Inferior parietal cortex (tissue), 1 donor: Measurements from ENCODE around the gene OR4F6.

Experiments used
- DNase-seq: peaks from one replicate; pipeline ENCODE4 v3.0.0-alpha.2; 2016; ENCODE audit errors: extremely low spot score

Gene OR4F6

DNA sequence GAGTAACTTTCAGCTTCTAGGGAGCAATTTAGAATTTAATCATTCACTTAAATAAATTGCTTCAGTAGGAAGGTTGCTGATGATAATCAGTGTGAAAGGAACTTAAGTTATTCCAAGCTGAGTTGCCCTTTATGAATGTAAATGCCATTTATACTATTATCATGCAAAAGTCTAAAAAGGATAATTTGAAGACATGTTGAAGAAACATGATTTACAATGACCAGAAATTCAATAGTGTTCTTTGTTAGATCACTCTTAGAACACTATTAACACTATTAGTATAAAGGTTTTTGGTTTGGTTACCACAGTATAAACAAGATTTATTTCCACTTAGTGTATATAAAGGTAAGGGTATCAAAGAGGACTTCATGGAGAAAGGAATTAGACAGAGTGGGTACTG is 1.6 kb downstream of the OR4F6 start:
- DNase-seq = no peak

GRCh38 chr15:101805605-101806345 is 2.5 kb downstream of the OR4F6 start:
- no peak for DNase-seq

DNA sequence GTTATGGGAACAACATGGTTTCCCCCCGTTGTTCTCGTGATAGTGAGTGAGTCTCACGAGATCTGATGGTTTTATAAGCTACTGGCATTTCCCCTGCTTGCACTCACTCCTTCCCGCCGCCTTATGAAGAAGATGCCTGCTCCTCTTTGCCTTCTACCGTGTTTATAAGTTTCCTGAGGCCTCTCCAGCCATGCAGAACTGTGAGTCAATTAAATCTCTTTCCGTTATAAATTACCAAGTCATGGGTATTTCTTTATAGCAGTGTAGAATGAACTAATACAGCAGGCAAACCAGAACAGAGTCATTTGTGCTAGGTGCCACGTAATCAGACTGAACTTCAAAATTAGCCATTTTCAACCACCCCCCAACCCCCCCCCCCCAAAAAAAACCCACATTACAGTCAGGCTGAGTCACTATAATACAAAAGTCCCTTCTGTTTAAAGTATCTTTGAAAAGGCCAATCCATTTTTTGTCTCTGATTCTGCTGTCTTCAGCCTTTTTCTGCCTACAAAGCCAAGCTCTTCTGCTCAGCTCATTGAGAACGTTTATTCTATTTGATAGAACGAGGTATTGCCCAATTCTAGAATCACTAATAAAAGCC is 4.1 kb downstream of the OR4F6 start:
- DNase-seq = no peak

- DNase-seq = no peak
Measured at GRCh38 chr15:101808201-101808600, 4.9 kb downstream of the OR4F6 start.

DNA sequence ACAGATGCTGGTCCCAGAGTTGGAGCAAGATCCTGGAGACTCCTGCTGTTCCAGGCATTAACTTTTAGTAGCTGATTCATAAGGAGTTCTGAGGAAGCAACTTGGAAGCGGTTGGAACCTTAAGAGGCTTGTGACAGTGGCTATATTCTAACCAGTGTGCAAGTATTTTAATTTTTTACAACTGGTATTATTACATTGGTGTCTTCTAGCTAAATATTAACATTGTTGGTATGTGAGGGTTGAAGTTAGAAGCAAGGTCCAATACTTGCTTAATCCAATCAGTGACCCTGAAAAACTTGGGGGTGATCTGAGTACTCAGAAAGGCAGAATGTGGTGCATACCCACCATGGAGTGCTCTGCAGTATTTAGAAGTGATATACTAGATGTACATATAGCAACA is 7.1 kb downstream of the OR4F6 start:
- DNase-seq = no peak

DNA sequence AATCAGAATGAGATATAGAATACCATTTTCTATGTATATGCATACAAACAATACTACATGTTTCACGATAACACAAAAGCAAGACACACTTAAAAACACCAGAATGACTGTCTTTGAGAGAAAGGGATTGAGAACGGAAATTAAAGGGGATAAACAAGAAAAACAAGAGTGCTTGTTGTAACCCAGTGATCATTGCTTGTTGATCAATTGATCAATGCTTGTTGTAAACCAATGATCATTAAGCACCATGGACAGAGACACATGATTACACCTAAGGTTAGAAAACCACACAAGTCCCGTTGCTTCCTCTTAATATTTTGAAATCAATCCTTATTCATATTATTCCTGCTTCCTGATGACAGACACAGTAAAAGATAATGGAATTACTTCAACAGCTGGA is 7.6 kb downstream of the OR4F6 start:
- DNase-seq = no peak

DNA sequence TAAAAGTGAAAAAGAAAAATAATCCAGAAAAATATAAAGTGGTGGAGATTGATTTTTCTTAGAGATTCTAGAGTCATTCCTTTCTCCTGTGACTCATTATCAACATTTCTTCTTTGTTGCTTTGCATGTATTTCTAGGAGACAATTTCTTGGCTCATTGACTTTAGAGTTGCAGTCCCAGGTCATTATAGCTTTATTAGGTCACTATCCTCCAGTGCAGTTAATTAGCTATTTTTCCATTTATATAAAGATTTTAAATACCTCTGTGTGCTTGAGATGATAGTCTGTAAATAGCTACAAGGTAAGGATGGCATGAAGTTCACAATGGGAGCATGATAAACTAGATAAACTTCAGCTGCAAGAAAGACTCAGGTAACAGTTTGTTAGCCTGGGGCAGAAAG is 8.6 kb downstream of the OR4F6 start, which contains the start of gene OR4F15:
TSS of gene OR4F15 (plus strand) at position 301 of the 400 bp plus-strand sequence. CDS start 5,985 bp downstream, outside the sequence.
- no peak for DNase-seq

DNA sequence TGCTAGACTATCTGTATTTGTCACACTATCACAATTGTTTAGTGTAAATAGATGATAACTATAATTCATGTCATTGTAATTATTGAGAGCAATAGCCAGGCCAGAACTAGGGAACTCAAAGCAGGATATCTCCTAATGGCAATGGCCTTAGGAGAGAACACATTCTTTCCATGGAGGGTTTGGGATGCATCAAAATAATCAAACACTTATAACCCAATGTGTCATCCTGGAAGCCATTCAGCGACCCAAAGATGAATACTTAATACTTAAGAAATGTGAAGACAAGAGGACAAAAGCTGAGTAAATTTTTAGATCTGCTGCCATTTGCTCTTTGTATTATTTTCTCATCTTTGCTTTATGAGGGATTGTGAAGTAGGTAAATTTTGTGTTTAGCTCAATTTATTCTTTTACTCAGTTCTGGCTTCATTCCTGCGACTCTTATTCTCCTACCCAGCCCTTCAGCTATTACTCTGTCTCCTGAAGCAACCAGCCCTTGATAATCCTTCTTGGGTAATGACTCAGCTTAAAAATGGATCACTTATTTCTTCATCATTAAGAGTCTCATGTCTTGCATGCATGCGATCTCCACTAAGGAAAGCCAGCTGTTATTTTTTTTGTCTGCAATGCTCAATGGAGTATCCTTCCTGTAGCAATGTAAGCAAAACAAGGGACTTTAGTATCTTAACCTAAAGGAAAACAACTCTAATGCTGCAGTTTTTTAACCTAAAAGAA is 10.7 kb downstream of the OR4F6 start:
- DNase-seq = no peak

DNA sequence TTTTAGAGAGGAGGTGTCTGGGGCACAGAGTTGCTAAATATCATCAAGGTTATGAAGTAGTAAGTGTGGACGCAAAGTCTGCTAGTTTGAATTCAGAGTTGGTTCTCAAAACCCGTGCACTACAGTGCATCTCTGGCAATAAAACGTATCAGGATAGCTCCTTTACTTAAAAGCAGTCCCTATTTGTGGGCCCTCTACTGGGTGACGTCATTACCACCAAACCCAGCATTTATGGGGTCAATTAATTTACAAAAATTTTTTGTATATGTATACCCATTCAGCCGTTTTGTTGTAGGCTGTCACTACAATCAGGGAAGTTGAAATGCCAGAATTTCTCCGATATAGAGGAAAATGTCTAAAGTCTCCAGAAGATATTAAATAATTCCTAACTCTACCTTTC is 17.5 kb downstream of the OR4F6 start:
- no peak for DNase-seq

GRCh38 chr15:101827257-101827656 is 23.9 kb downstream of the OR4F6 start:
- no peak for DNase-seq

DNA sequence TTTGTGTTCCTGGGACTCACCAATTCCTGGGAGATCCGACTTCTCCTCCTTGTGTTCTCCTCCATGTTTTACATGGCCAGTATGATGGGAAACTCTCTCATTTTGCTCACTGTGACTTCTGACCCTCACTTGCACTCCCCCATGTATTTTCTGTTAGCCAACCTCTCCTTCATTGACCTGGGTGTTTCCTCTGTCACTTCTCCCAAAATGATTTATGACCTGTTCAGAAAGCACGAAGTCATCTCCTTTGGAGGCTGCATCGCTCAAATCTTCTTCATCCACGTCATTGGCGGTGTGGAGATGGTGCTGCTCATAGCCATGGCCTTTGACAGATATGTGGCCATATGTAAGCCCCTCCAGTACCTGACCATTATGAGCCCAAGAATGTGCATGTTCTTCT is 25.5 kb downstream of the OR4F6 start:
- DNase-seq = no peak

DNA sequence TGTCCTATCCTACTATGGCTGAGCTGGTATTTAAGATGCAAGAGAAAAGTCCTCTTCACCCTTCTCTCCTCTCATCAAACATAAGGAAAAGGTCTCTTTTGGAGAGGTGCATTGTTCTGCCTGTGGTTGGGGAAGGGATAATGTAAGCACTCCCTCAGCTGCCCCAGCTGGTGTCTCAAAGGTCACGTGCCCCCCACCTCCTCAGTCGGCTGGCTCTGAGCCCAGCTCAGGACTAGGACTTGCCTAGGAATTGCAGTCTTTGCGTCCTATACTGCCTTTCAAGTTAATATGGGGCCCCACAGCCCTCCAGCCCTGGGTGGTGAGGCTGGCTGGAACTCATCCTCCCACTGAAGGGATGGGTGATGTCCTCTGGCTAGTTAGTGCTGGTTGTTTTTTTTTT is 38.3 kb downstream of the OR4F6 start:
- DNase-seq = no peak

GRCh38 chr15:101844916-101845315 is 41.6 kb downstream of the OR4F6 start:
- no peak for DNase-seq

DNA sequence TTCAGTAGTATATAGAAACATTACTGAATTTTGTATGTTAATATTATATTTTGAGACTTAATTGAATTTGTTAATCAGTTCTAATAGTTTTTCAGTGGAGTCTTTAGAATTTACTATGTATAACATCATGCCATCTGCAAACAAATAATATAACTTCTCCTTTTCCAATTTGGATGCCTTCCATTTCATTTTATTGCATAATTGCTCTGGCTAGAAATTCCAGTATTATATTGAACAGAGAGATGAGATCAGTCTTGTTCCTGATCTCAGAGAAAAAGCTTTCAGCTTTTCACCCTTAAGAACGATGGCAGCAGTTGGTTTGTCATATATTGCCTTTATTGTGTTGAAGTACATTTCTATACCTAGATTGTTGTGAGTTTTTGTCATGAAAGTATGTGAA is 49.0 kb downstream of the OR4F6 start:
- DNase-seq = no peak
